Cardiac muscle cell (in vitro differentiated cells and primary cell): ENCODE measurements around the gene GSE1. TPM values are rescaled to one million over a fixed set of nuclear protein-coding genes. Genes with fewer than 3 reads are reported as not detected.
A peak's percentile ranks its signal among the peaks of the same experiment; 100 is the strongest.
"Not testable (repeated sequence)": the region's sequence is repeated elsewhere in the genome, so short reads cannot be mapped to it uniquely, and the experiment has no call there.

Source experiments
- DNase-seq, 2 donors: peaks; one replicate each; pipeline versions ENCODE4 v3.0.0 to v3.0.0-alpha.2; 2010 to 2017; ENCODE audit warnings: low read depth in 1 of 2, low spot score in 1 of 2
- H3K27ac ChIP-seq: fragments of 200-600 bp; sonication (generic); 2 replicates; pipeline ENCODE4 v1.5.1; 2016
- H3K27me3 ChIP-seq: fragments of 200-600 bp; sonication (generic); 2 replicates; pipeline ENCODE4 v1.6.0; 2016; ENCODE audit warnings: control low read depth
- H3K36me3 ChIP-seq: fragments of 200-600 bp; sonication (generic); 2 replicates; pipeline ENCODE4 v1.5.1; 2016; ENCODE audit warnings: control low read depth
- H3K4me1 ChIP-seq: fragments of 200-600 bp; sonication (generic); 2 replicates; pipeline ENCODE4 v1.8.1; 2017; ENCODE audit warnings: low read depth, mild to moderate bottlenecking, mixed run types
- H3K4me3 ChIP-seq: fragments of 200-600 bp; sonication (generic); 2 replicates; pipeline ENCODE4 v1.5.1; 2016; ENCODE audit warnings: mild to moderate bottlenecking
- H3K9me3 ChIP-seq: fragments of 200-600 bp; sonication (generic); 2 replicates; pipeline ENCODE4 v1.5.1; 2017; ENCODE audit warnings: low read depth, mild to moderate bottlenecking, control low read depth
- CTCF ChIP-seq: IDR thresholded peaks from 2 replicates; pipeline ENCODE4 v1.5.1; 2012; ENCODE audit warnings: low read depth, mild to moderate bottlenecking, low read length
- polyA plus RNA-seq: library from polyadenylated mRNA; unstranded; fragments of >200 nt; fragmentation: Nextera tagmentation; extraction: Ambion mirVana; gene quantifications from 2 replicates; pipeline ENCODE4 v1.2.1, GENCODE V29; 2016
- total RNA-seq: library from RNA; depleted of rRNA; stranded (reverse); fragments of >200 nt; gene quantifications from 2 replicates; pipeline ENCODE4 v1.2.3, GENCODE V29; 2016

Gene GSE1
- total and polyA plus RNA-seq, 2 experiments from 2014 or later, result 48.8 to 174 TPM

GRCh38 chr16:85591381-85591780, 21.7 kb upstream of the GSE1 start:
- DNase-seq, result no peak
- no peak for TF ChIP-seq CTCF
- no peak overlapping the region for H3K4me3 ChIP-seq
- H3K27ac ChIP-seq, result peak overlapping the region; percentile 51
- no peaks in the 10 kb centered on the region for H3K27me3 ChIP-seq
- H3K4me1 ChIP-seq, result peaks cover 31% of the 10 kb centered on the region
- H3K9me3 ChIP-seq, result no peaks in the 10 kb centered on the region
- no peaks in the 10 kb centered on the region for H3K36me3 ChIP-seq

- not testable (repeated sequence) for H3K27ac ChIP-seq, H3K4me3 ChIP-seq, H3K36me3 ChIP-seq, DNase-seq, H3K9me3 ChIP-seq, H3K27me3 ChIP-seq
- H3K4me1 ChIP-seq, result peaks cover 26% of the 10 kb centered on the region
These were observed 20.8 kb upstream of the GSE1 start for GRCh38 chr16:85592277-85592676.

- DNase-seq, result no peak
- no peak for TF ChIP-seq CTCF
- Histone ChIP-seq H3K27me3 (no peaks in the 10 kb centered on the region), H3K4me1 (peaks cover 21% of the 10 kb centered on the region), H3K36me3 (no peaks in the 10 kb centered on the region), H3K4me3 (no peak overlapping the region), H3K9me3 (no peaks in the 10 kb centered on the region), H3K27ac (no peak overlapping the region)
These were observed 20.2 kb upstream of the GSE1 start for GRCh38 chr16:85592700-85593493.

GRCh38 chr16:85593494-85594221, 19.5 kb upstream of the GSE1 start:
- peaks cover 13% of the 10 kb centered on the region for H3K4me1 ChIP-seq
- no peaks in the 10 kb centered on the region for H3K27me3 ChIP-seq
- no peak overlapping the region for H3K4me3 ChIP-seq
- peak overlapping the region; percentile 34 for H3K27ac ChIP-seq
- no peak for DNase-seq
- no peaks in the 10 kb centered on the region for H3K36me3 ChIP-seq
- no peaks in the 10 kb centered on the region for H3K9me3 ChIP-seq
- no peak for TF ChIP-seq CTCF

- Histone ChIP-seq H3K4me1 (peaks cover 9% of the 10 kb centered on the region), H3K4me3 (no peak overlapping the region), H3K27ac (no peak overlapping the region), H3K9me3 (no peaks in the 10 kb centered on the region), H3K27me3 (no peaks in the 10 kb centered on the region), H3K36me3 (no peaks in the 10 kb centered on the region)
- DNase-seq, result no peak
- no peak for TF ChIP-seq CTCF
These were observed 18.7 kb upstream of the GSE1 start for GRCh38 chr16:85594273-85594977.
